ENCODE measurements around the gene OR52I2. TPM values are rescaled to one million over a fixed set of nuclear protein-coding genes. Genes with fewer than 3 reads are reported as not detected.

OR52I2 gene
- total RNA-seq, 1 experiment from 2014 or later: not detected

GRCh38 chr11:4607096-4607495, 25.6 kb downstream of the OR52I2 start:
- peak overlapping the region; percentile 69 for H3K27ac Mint-ChIP-seq (ENCODE audit: unreplicated experiment)
- peaks cover 26% of the 10 kb centered on the region for H3K4me1 Mint-ChIP-seq (ENCODE audit: low read depth, unreplicated experiment)
- no peak for TF ChIP-seq CTCF (IDR thresholded peaks at IDR 0.05; ENCODE audit: unreplicated experiment)
- peaks cover 19% of the 10 kb centered on the region for H3K36me3 Mint-ChIP-seq (ENCODE audit: insufficient read depth, unreplicated experiment)
- no peaks in the 10 kb centered on the region for H3K27me3 Mint-ChIP-seq (ENCODE audit: unreplicated experiment)
- intact Hi-C loops (cut with micrococcal nuclease; ENCODE audit: unreplicated experiment): loop anchor here (5.0 kb wide), 2 partner anchors 115 to 420 kb away; no protein-coding TSS in a partner anchor
- H3K9me3 Mint-ChIP-seq (ENCODE audit: low read depth, unreplicated experiment): no peaks in the 10 kb centered on the region
- DNase-seq: no peak
- CTCF ChIA-PET: no interaction called here
- no TSS peak for BruUV-seq (replicated peaks)
- peak overlapping the region; percentile 88 for H3K4me3 Mint-ChIP-seq (ENCODE audit: low read depth, unreplicated experiment)

- H3K9me3 Mint-ChIP-seq (ENCODE audit: low read depth, unreplicated experiment): no peaks in the 10 kb centered on the region
- TSS peak; percentile 75 for BruUV-seq (replicated peaks)
- no peaks in the 10 kb centered on the region for H3K27me3 Mint-ChIP-seq (ENCODE audit: unreplicated experiment)
- H3K4me3 Mint-ChIP-seq (ENCODE audit: low read depth, unreplicated experiment): peak within 1 kb of the TSS; percentile 88
- peak within 1 kb of the TSS; percentile 69 for H3K27ac Mint-ChIP-seq (ENCODE audit: unreplicated experiment)
- no peak for TF ChIP-seq CTCF (IDR thresholded peaks at IDR 0.05; ENCODE audit: unreplicated experiment)
- peaks cover 26% of the 10 kb centered on the region for H3K4me1 Mint-ChIP-seq (ENCODE audit: low read depth, unreplicated experiment)
- H3K36me3 Mint-ChIP-seq (ENCODE audit: insufficient read depth, unreplicated experiment): peaks cover 19% of the 10 kb centered on the region
- DNase-seq: peak; percentile 96
- intact Hi-C loops (cut with micrococcal nuclease; ENCODE audit: unreplicated experiment): loop anchor here (5.0 kb wide), 2 partner anchors 116 to 421 kb away; no protein-coding TSS in a partner anchor
- CTCF ChIA-PET: interaction anchor here (0.6 to 0.7 kb wide), 2 partner anchors 37 to 426 kb away, joined by 3 read pairs; no protein-coding TSS in a partner anchor
Observed at GRCh38 chr11:4607781-4608666, 26.5 kb downstream of the OR52I2 start, which contains the start of gene TRIM68. Gene TRIM68, minus strand, starts transcription at chr11:4608231. Its CDS starts 2,727 bp downstream, at chr11:4605504.

- no TSS peak for BruUV-seq (replicated peaks)
- CTCF ChIA-PET: no interaction called here
- Mint-ChIP-seq H3K27me3 (ENCODE audit: unreplicated experiment) (peaks cover 9% of the 10 kb centered on the region), H3K9me3 (ENCODE audit: low read depth, unreplicated experiment) (no peaks in the 10 kb centered on the region), H3K27ac (ENCODE audit: unreplicated experiment) (no peak overlapping the region), H3K4me3 (ENCODE audit: low read depth, unreplicated experiment) (no peak overlapping the region), H3K36me3 (ENCODE audit: insufficient read depth, unreplicated experiment) (peaks cover 15% of the 10 kb centered on the region), H3K4me1 (ENCODE audit: low read depth, unreplicated experiment) (peaks cover 26% of the 10 kb centered on the region)
- DNase-seq: no peak
- no peak for TF ChIP-seq CTCF (IDR thresholded peaks at IDR 0.05; ENCODE audit: unreplicated experiment)
- intact Hi-C loops (cut with micrococcal nuclease; ENCODE audit: unreplicated experiment): no loop called here
Observed at GRCh38 chr11:4610258-4610935, 28.9 kb downstream of the OR52I2 start.

GRCh38 chr11:4611986-4612385, 30.4 kb downstream of the OR52I2 start:
- no peak for TF ChIP-seq CTCF (IDR thresholded peaks at IDR 0.05; ENCODE audit: unreplicated experiment)
- DNase-seq: no peak
- H3K27me3 Mint-ChIP-seq (ENCODE audit: unreplicated experiment): peaks cover 16% of the 10 kb centered on the region
- BruUV-seq (replicated peaks): no TSS peak
- CTCF ChIA-PET: interaction anchor here (1.2 kb wide), 1 partner anchor 9 kb away, joined by 4 read pairs; no protein-coding TSS in a partner anchor
- H3K4me3 Mint-ChIP-seq (ENCODE audit: low read depth, unreplicated experiment): no peak overlapping the region
- H3K4me1 Mint-ChIP-seq (ENCODE audit: low read depth, unreplicated experiment): peaks cover 18% of the 10 kb centered on the region
- intact Hi-C loops (cut with micrococcal nuclease; ENCODE audit: unreplicated experiment): no loop called here
- peaks cover 19% of the 10 kb centered on the region for H3K36me3 Mint-ChIP-seq (ENCODE audit: insufficient read depth, unreplicated experiment)
- H3K27ac Mint-ChIP-seq (ENCODE audit: unreplicated experiment): no peak overlapping the region
- no peaks in the 10 kb centered on the region for H3K9me3 Mint-ChIP-seq (ENCODE audit: low read depth, unreplicated experiment)

Data from Calu3 (cell line).